ENCODE results near the gene CYSTM1. TPM values are rescaled to one million over a fixed set of nuclear protein-coding genes. Genes with fewer than 3 reads are reported as not detected.

Gene CYSTM1
- total and polyA plus RNA-seq, 10 donors = 25.8 to 78.3 (median 38.3) TPM

- 86 to 98% (median 96%) methylated on average over 2 of the region's 2 CpGs for WGBS, 5 donors
- no peaks in the 10 kb centered on the region for H3K27me3 ChIP-seq (replicated peaks in 1 of 7)
- no peak for TF ChIP-seq POLR2AphosphoS5 (IDR thresholded peaks at IDR 0.05)
- TF ChIP-seq, protein P1, sequence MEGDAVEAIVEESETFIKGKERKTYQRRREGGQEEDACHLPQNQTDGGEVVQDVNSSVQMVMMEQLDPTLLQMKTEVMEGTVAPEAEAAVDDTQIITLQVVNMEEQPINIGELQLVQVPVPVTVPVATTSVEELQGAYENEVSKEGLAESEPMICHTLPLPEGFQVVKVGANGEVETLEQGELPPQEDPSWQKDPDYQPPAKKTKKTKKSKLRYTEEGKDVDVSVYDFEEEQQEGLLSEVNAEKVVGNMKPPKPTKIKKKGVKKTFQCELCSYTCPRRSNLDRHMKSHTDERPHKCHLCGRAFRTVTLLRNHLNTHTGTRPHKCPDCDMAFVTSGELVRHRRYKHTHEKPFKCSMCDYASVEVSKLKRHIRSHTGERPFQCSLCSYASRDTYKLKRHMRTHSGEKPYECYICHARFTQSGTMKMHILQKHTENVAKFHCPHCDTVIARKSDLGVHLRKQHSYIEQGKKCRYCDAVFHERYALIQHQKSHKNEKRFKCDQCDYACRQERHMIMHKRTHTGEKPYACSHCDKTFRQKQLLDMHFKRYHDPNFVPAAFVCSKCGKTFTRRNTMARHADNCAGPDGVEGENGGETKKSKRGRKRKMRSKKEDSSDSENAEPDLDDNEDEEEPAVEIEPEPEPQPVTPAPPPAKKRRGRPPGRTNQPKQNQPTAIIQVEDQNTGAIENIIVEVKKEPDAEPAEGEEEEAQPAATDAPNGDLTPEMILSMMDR (IDR thresholded peaks at IDR 0.05 in 8 of 11, conservative IDR thresholded peaks at IDR 0.05 in 3 of 11) = no peak
- TF ChIP-seq POLR2A (IDR thresholded peaks at IDR 0.05) = no peak
- H3K36me3 ChIP-seq = no peaks in the 10 kb centered on the region
- H3K9me3 ChIP-seq = no peaks in the 10 kb centered on the region
- intact Hi-C loops (cut with DNase I; ENCODE audit: low total_unique reads) = no loop called here
- DNase-seq = no peak
- H3K4me1 ChIP-seq = peaks cover 8 to 49% (median 23%) of the 10 kb centered on the region in 6 donors
- H3K27ac ChIP-seq = no peak overlapping the region
- no peak overlapping the region for H3K4me3 ChIP-seq
These were observed 10.4 kb downstream of the CYSTM1 start for GRCh38 chr5:140185409-140185808.

DNA sequence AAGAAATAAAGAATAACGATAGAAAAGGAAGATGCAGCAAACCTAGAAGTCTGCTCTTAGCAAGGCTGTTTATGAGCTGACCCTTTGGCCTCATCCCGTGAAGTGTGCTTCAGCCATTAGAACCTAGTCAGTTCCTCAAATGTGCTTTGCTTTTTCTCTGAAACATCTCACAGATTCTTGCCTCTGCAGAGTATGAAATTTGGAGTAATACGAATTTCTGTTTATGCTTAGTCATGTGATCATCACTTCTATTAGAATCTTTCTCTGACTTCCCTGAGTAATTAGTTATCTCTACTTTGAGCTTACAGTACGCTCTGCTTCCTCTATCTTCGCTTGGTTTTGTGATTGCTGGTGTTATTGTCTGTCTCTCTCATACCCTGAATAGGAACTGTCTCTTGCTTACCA lies 11.3 kb downstream of the CYSTM1 start:
- no peaks in the 10 kb centered on the region for H3K27me3 ChIP-seq (replicated peaks in 1 of 7)
- H3K4me1 ChIP-seq = peaks cover 8 to 40% (median 15%) of the 10 kb centered on the region in 6 donors
- WGBS, 5 donors = 65 to 81% (median 78%) methylated on average over 5 of the region's 5 CpGs
- no peak for DNase-seq
- intact Hi-C loops (cut with DNase I; ENCODE audit: low total_unique reads) = no loop called here
- no peaks in the 10 kb centered on the region for H3K9me3 ChIP-seq
- H3K36me3 ChIP-seq = no peaks in the 10 kb centered on the region
- no peak overlapping the region for H3K27ac ChIP-seq
- H3K4me3 ChIP-seq = no peak overlapping the region
- TF ChIP-seq POLR2A (IDR thresholded peaks at IDR 0.05) (no peak), POLR2AphosphoS5 (IDR thresholded peaks at IDR 0.05) (no peak)
- TF ChIP-seq, protein P1 (IDR thresholded peaks at IDR 0.05 in 8 of 11, conservative IDR thresholded peaks at IDR 0.05 in 3 of 11) = no peak

GRCh38 chr5:140189253-140189652 lies 14.3 kb downstream of the CYSTM1 start:
- DNase-seq = no peak
- Histone ChIP-seq H3K9me3 (no peaks in the 10 kb centered on the region), H3K4me1 (peaks cover 0 to 15% (median 0%) of the 10 kb centered on the region in 6 donors), H3K36me3 (peaks cover 0 to 8% (median 0%) of the 10 kb centered on the region in 6 donors), H3K27ac (no peak overlapping the region), H3K4me3 (no peak overlapping the region), H3K27me3 (replicated peaks in 1 of 7) (no peaks in the 10 kb centered on the region)
- no peak for TF ChIP-seq POLR2A (IDR thresholded peaks at IDR 0.05)
- TF ChIP-seq, protein P1 (IDR thresholded peaks at IDR 0.05 in 8 of 11, conservative IDR thresholded peaks at IDR 0.05 in 3 of 11) = no peak
- TF ChIP-seq POLR2AphosphoS5 (IDR thresholded peaks at IDR 0.05) = no peak
- intact Hi-C loops (cut with DNase I; ENCODE audit: low total_unique reads) = no loop called here
- 83 to 96% (median 93%) methylated on average over 2 of the region's 2 CpGs for WGBS, 5 donors

DNA sequence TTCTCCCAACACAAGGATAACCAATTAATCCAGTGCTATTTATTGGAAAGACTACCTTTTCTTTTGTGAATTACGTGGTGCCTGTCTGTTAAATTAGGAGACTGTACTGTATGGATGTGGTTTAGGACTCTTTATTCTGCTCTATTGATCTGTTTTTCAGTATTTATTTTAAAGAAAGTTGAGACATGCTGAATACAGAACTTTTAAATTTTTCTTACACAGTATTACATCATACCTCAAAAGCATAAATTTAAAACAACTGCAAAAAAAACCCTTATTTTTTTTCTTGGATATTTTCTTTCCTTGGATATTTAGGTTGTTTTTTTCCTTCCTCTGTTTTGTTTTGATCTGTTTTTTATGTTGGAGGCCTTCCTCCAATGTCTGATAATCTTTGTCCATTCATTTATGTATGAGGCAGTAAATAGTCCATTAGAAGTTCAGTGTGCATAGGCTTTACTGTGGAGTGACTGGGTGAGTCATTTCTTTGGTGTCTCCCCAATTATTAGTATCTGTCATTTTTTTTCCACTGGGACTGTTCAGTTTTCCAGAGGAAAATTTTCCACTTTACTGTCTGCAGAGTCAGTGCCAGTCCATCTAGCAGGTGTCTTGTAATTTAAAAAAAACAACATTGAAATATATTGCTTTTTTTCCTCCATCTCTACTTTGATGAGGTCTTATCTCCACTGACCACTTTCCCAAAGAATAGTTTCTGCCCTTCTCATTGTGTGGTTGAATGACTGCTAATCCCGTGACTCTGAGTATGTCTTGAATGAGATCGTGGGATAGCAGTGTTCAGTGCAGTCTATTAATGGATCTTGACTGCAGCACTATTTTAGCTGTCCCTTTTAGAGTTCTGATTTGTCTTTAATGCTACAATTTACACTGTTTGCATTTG lies 15.2 kb downstream of the CYSTM1 start:
- TF ChIP-seq POLR2A (IDR thresholded peaks at IDR 0.05) (no peak), POLR2AphosphoS5 (IDR thresholded peaks at IDR 0.05) (no peak)
- TF ChIP-seq, protein P1 (IDR thresholded peaks at IDR 0.05 in 8 of 11, conservative IDR thresholded peaks at IDR 0.05 in 3 of 11) = no peak
- Histone ChIP-seq H3K27ac (no peak overlapping the region), H3K27me3 (replicated peaks in 1 of 7) (no peaks in the 10 kb centered on the region), H3K9me3 (no peaks in the 10 kb centered on the region), H3K4me3 (no peak overlapping the region), H3K4me1 (peaks cover 0 to 15% (median 0%) of the 10 kb centered on the region in 6 donors), H3K36me3 (peaks cover 0 to 18% (median 0%) of the 10 kb centered on the region in 6 donors)
- intact Hi-C loops (cut with DNase I; ENCODE audit: low total_unique reads) = no loop called here
- no peak for DNase-seq
- 81 to 89% (median 83%) methylated on average over 3 of the region's 3 CpGs for WGBS, 5 donors
